K562 (cell line): ENCODE results near the gene CCDC9. TPM values are rescaled to one million over a fixed set of nuclear protein-coding genes. Genes with fewer than 3 reads are reported as not detected.

Experiments
- BRF1 ChIP-seq: IDR thresholded peaks from 3 replicates; pipeline ENCODE4 v1.6.1; 2011; ENCODE audit warnings: borderline replicate concordance, mild to moderate bottlenecking; ENCODE audit not compliant: insufficient read length; ENCODE audit errors: extremely low read depth
- CBX8 ChIP-seq: fragments of 200-600 bp; sonication (generic); IDR thresholded peaks from 2 replicates; pipeline ENCODE4 v1.6.1; 2012; ENCODE audit warnings: borderline replicate concordance, mixed run types, low read depth, mild to moderate bottlenecking, moderate library complexity, mixed read lengths, low read length, control low read depth, inconsistent platforms; ENCODE audit not compliant: poor library complexity, severe bottlenecking; ENCODE audit errors: extremely low read depth
- CHD1 ChIP-seq: fragments of 200-600 bp; sonication (generic); IDR thresholded peaks from one replicate; pipeline ENCODE4 v1.6.1; 2012; ENCODE audit warnings: mild to moderate bottlenecking, moderate library complexity, low read length, inconsistent platforms
- HBP1 ChIP-seq: fragments of 450-650 bp; formaldehyde crosslinking; IDR thresholded peaks from 2 replicates; pipeline ENCODE4 v1.4.0; 2022; ENCODE audit warnings: missing genetic modification characterization
- HDAC1 ChIP-seq, 2 experiments: fragments of 450-650 bp; IDR thresholded peaks; 2 replicates each; pipeline ENCODE4 v1.6.1; 2016 to 2017; ENCODE audit warnings: inconsistent platforms in 1 of 2, mild to moderate bottlenecking in 1 of 2, moderate library complexity in 1 of 2
- HDAC8 ChIP-seq: fragments of 450-650 bp; IDR thresholded peaks from 2 replicates; pipeline ENCODE4 v1.6.1; 2016; ENCODE audit warnings: mild to moderate bottlenecking, missing genetic modification characterization, moderate library complexity, missing compliant biosample characterization
- HMBOX1 ChIP-seq: sonication (generic); IDR thresholded peaks from 2 replicates; pipeline ENCODE4 v1.6.1; 2016
- KAT2B ChIP-seq: IDR thresholded peaks from one replicate; pipeline ENCODE4 v1.6.1; 2012; ENCODE audit warnings: low read depth, mild to moderate bottlenecking, control low read depth, inconsistent platforms, low read length, moderate library complexity
- MEF2D ChIP-seq: conservative IDR thresholded peaks from 2 replicates; pipeline ENCODE4 v1.6.1; 2016; ENCODE audit warnings: low read depth, missing genetic modification characterization, missing compliant biosample characterization
- MTA1 ChIP-seq: fragments of 450-650 bp; IDR thresholded peaks from 2 replicates; pipeline ENCODE4 v1.6.1; 2017; ENCODE audit warnings: borderline replicate concordance
- MTA2 ChIP-seq: fragments of 450-650 bp; IDR thresholded peaks from 2 replicates; pipeline ENCODE4 v1.6.1; 2016; ENCODE audit warnings: low read depth
- NFATC3 ChIP-seq: fragments of 450-650 bp; IDR thresholded peaks from 2 replicates; pipeline ENCODE4 v1.6.1; 2017; ENCODE audit warnings: mild to moderate bottlenecking
- NFXL1 ChIP-seq: fragments of 450-650 bp; formaldehyde crosslinking; IDR thresholded peaks from 2 replicates; pipeline ENCODE4 v1.4.0; 2021; ENCODE audit warnings: mild to moderate bottlenecking
- POLR3A ChIP-seq: IDR thresholded peaks from 2 replicates; pipeline ENCODE4 v1.6.1; 2011; ENCODE audit warnings: borderline replicate concordance, mild to moderate bottlenecking, moderate library complexity; ENCODE audit not compliant: insufficient read length, insufficient read depth; ENCODE audit errors: extremely low read depth
- POLR3G ChIP-seq: IDR thresholded peaks from 2 replicates; pipeline ENCODE4 v1.6.1; 2011; ENCODE audit not compliant: insufficient read length, insufficient replicate concordance; ENCODE audit errors: extremely low read depth
- RAD51 ChIP-seq: fragments of 450-650 bp; IDR thresholded peaks from 2 replicates; pipeline ENCODE4 v1.7.1; 2016; ENCODE audit warnings: low read depth, mild to moderate bottlenecking, borderline replicate concordance
- RNF2 ChIP-seq: sonication (generic); IDR thresholded peaks from 2 replicates; pipeline ENCODE4 v1.6.1; 2016
- SMAD1 ChIP-seq: fragments of 150-350 bp; IDR thresholded peaks from 2 replicates; pipeline ENCODE4 v1.6.1; 2014; ENCODE audit warnings: low read length, low read depth; ENCODE audit not compliant: partially characterized antibody
- SMC3 ChIP-seq: conservative IDR thresholded peaks from 2 replicates; pipeline ENCODE4 v1.6.1; 2011; ENCODE audit warnings: low read depth, low read length, improper control_type of control experiment; ENCODE audit not compliant: insufficient read depth
- SNIP1 ChIP-seq: fragments of 450-650 bp; IDR thresholded peaks from 2 replicates; pipeline ENCODE4 v1.7.1; 2017; ENCODE audit warnings: low read depth, mild to moderate bottlenecking
- USF2 ChIP-seq: sonication (generic); formaldehyde crosslinking; IDR thresholded peaks from 2 replicates; pipeline ENCODE4 v1.5.0; 2020; ENCODE audit warnings: missing genetic modification reagents
- ZNF263 ChIP-seq: sonication (generic); formaldehyde crosslinking; IDR thresholded peaks from 2 replicates; pipeline ENCODE4 v1.8.0; 2022; ENCODE audit warnings: mild to moderate bottlenecking, missing genetic modification reagents, borderline replicate concordance
- ZNF324 ChIP-seq: fragments of 250-450 bp; sonication (Bioruptor Pico); IDR thresholded peaks from 2 replicates; pipeline ENCODE4 v1.4.0; 2020; ENCODE audit warnings: mild to moderate bottlenecking
- ZNF431 ChIP-seq: sonication (generic); formaldehyde crosslinking; IDR thresholded peaks from 2 replicates; pipeline ENCODE4 v1.8.0; 2022; ENCODE audit warnings: mild to moderate bottlenecking, missing genetic modification reagents
- ZNF766 ChIP-seq: fragments of 200-800 bp; sonication (Bioruptor generic); conservative IDR thresholded peaks from 2 replicates; pipeline ENCODE4 v1.6.1; 2016; ENCODE audit warnings: missing genetic modification characterization, missing compliant biosample characterization
- polyA plus RNA-seq, 8 experiments: library from polyadenylated mRNA; depleted of rRNA in 4 of 8; stranded (reverse) in 5 of 8; unstranded in 3 of 8; fragments of >200 nt; fragmentation: Nextera tagmentation in 2 of 8; fragmentation: Illumina TruSeq in 1 of 8; extraction: Ambion mirVana in 2 of 8; extraction: Trizol in 1 of 8; gene quantifications; 2 replicates each; pipeline versions ENCODE4 v1.2.1 to v1.2.3, GENCODE V29; 2011 to 2014; ENCODE audit warnings: inconsistent platforms in 1 of 8, missing spikeins in 1 of 8
- total RNA-seq, 7 experiments: library from RNA; depleted of rRNA in 6 of 7; stranded (reverse); fragments of >200 nt in 6 of 7; fragmentation: Illumina TruSeq in 2 of 7; extraction: Trizol in 2 of 7; gene quantifications; 2 replicates each; pipeline versions ENCODE4 v1.2.1 to v1.2.3, GENCODE V29; 2011 to 2021; ENCODE audit warnings: low replicate concordance in 1 of 7

CCDC9 gene
- total and polyA plus RNA-seq, 9 of the 15 experiments (the other 6 are each of a cell fraction or from before 2014, with no cell fraction given), result 0.23 to 38.6 (median 8.4) TPM

- TF ChIP-seq HDAC8 (tag) (peak; percentile 73; the same call in 1 of the 2 replicates), MTA2 (no peak), SMAD1 (no peak), BRF1 (no peak), ZNF263 (CRISPR knock-in tag) (no peak), MEF2D (tag) (0 out of 2 replicates have a peak, but pooled peaks have one; percentile 32), ZNF324 (CRISPR knock-in tag) (no peak), POLR3A (no peak), NFATC3 (no peak), HDAC1 (IDR thresholded peaks at IDR 0.05) (0 out of 4 replicates have a peak, but pooled peaks of 1 of the 2 experiments have one; percentile 18), MTA1 (peak; percentile 76), SMC3 (no peak), RNF2 (no peak; the same call in 1 of the 2 replicates), USF2 (CRISPR knock-in tag) (peak; percentile 98), POLR3G (no peak), HBP1 (CRISPR knock-in tag) (no peak), CHD1 (no peak), RAD51 (peak; percentile 96), CBX8 (no peak), ZNF431 (CRISPR knock-in tag) (0 out of 2 replicates have a peak, but pooled peaks have one; percentile 38), NFXL1 (CRISPR knock-in tag) (no peak), KAT2B (no peak), SNIP1 (peak; percentile 90; the same call in 1 of the 2 replicates), ZNF766 (CRISPR knock-in tag) (no peak; the same call in 1 of the 2 replicates), HMBOX1 (no peak)
Observed at GRCh38 chr19:47255879-47256692, at the start of gene CCDC9 (continued).
